Neutrophil (primary cell): ENCODE results near the gene TREX2.

Experiments used
- H3K27ac ChIP-seq: fragments of 200-600 bp; sonication (generic); 2 replicates; pipeline ENCODE4 v1.5.1; 2016; ENCODE audit warnings: mild to moderate bottlenecking, moderate library complexity
- H3K27me3 ChIP-seq: fragments of 200-600 bp; sonication (generic); 2 replicates; pipeline ENCODE4 v1.6.0; 2016; ENCODE audit warnings: mild to moderate bottlenecking
- H3K36me3 ChIP-seq: fragments of 200-600 bp; sonication (generic); 2 replicates; pipeline ENCODE4 v1.5.1; 2017
- H3K4me1 ChIP-seq, 2 experiments: fragments of 200-600 bp in 1 of 2; sonication (generic) in 1 of 2; 1 replicate in 1 of 2; 2 replicates in 1 of 2; pipeline versions ENCODE4 v1.5.1 to v1.6.1; 2013 to 2016; ENCODE audit warnings: low read depth in 1 of 2, low read length in 1 of 2, mild to moderate bottlenecking in 1 of 2, moderate library complexity in 1 of 2; ENCODE audit not compliant: control insufficient read depth in 1 of 2, insufficient read depth in 1 of 2
- H3K4me3 ChIP-seq, 2 experiments: fragments of 200-600 bp in 1 of 2; sonication (generic) in 1 of 2; 1 replicate in 1 of 2; 2 replicates in 1 of 2; pipeline ENCODE4 v1.5.1; 2013 to 2016; ENCODE audit warnings: low read depth in 1 of 2, low read length in 1 of 2, mild to moderate bottlenecking in 1 of 2, moderate library complexity in 1 of 2
- H3K9me3 ChIP-seq: fragments of 200-600 bp; sonication (generic); 2 replicates; pipeline ENCODE4 v1.5.1; 2016
- CTCF ChIP-seq: fragments of 200-600 bp; sonication (generic); IDR thresholded peaks from 2 replicates; pipeline ENCODE4 v1.5.1; 2016; ENCODE audit warnings: antibody characterized with exemption

TREX2 gene

GRCh38 chrX:153463556-153463955 lies 17.7 kb upstream of the TREX2 start:
- Histone ChIP-seq H3K27ac (no peak overlapping the region), H3K27me3 (no peaks in the 10 kb centered on the region), H3K4me1 (no peaks in the 10 kb centered on the region), H3K36me3 (no peaks in the 10 kb centered on the region), H3K4me3 (no peak overlapping the region), H3K9me3 (no peaks in the 10 kb centered on the region)
- no peak for TF ChIP-seq CTCF

- no peak overlapping the region for H3K27ac ChIP-seq
- TF ChIP-seq CTCF: no peak
- no peaks in the 10 kb centered on the region for H3K36me3 ChIP-seq
- H3K27me3 ChIP-seq: no peaks in the 10 kb centered on the region
- no peak overlapping the region for H3K4me3 ChIP-seq
- H3K4me1 ChIP-seq: no peaks in the 10 kb centered on the region
- no peaks in the 10 kb centered on the region for H3K9me3 ChIP-seq
These were observed 17.2 kb upstream of the TREX2 start for GRCh38 chrX:153463031-153463430.

GRCh38 chrX:153462291-153462690 lies 16.4 kb upstream of the TREX2 start:
- H3K4me3 ChIP-seq: no peak overlapping the region
- no peak overlapping the region for H3K27ac ChIP-seq
- no peaks in the 10 kb centered on the region for H3K4me1 ChIP-seq
- H3K9me3 ChIP-seq: no peaks in the 10 kb centered on the region
- no peaks in the 10 kb centered on the region for H3K36me3 ChIP-seq
- no peaks in the 10 kb centered on the region for H3K27me3 ChIP-seq
- no peak for TF ChIP-seq CTCF

- no peak overlapping the region for H3K4me3 ChIP-seq
- no peak overlapping the region for H3K27ac ChIP-seq
- H3K36me3 ChIP-seq: peaks cover 5% of the 10 kb centered on the region
- no peak for TF ChIP-seq CTCF
- H3K4me1 ChIP-seq: no peaks in the 10 kb centered on the region
- H3K27me3 ChIP-seq: no peaks in the 10 kb centered on the region
- H3K9me3 ChIP-seq: no peaks in the 10 kb centered on the region
These were observed 15.0 kb upstream of the TREX2 start for GRCh38 chrX:153460826-153461225.

GRCh38 chrX:153459986-153460385 lies 14.1 kb upstream of the TREX2 start:
- H3K27me3 ChIP-seq: no peaks in the 10 kb centered on the region
- H3K36me3 ChIP-seq: peaks cover 12% of the 10 kb centered on the region
- H3K27ac ChIP-seq: no peak overlapping the region
- H3K4me3 ChIP-seq: no peak overlapping the region
- no peaks in the 10 kb centered on the region for H3K9me3 ChIP-seq
- no peak for TF ChIP-seq CTCF
- no peaks in the 10 kb centered on the region for H3K4me1 ChIP-seq

GRCh38 chrX:153458476-153458875 lies 12.6 kb upstream of the TREX2 start:
- no peak overlapping the region for H3K4me3 ChIP-seq
- TF ChIP-seq CTCF: no peak
- no peaks in the 10 kb centered on the region for H3K27me3 ChIP-seq
- H3K9me3 ChIP-seq: no peaks in the 10 kb centered on the region
- H3K4me1 ChIP-seq: no peaks in the 10 kb centered on the region
- H3K27ac ChIP-seq: no peak overlapping the region
- peaks cover 21% of the 10 kb centered on the region for H3K36me3 ChIP-seq
